Endothelial cell of umbilical vein (primary cell): ENCODE results near the gene UNC5B. TPM values are rescaled to one million over a fixed set of nuclear protein-coding genes. Genes with fewer than 3 reads are reported as not detected.

Source experiments
- BruUV-seq: library from RNA; stranded (reverse); fragments of 400-500 nt; replicated peaks from 2 replicates; lab custom pipeline; 2021; lab: Mats Ljungman, UMichigan
- CTCF ChIA-PET: fragments of 300-600, 350-600 bp; sonication (Branson Sonifier 250); formaldehyde crosslinking; loops from one replicate; lab custom pipeline; 2021; ENCODE audit warnings: antibody characterized with exemption, inconsistent platforms; lab: Charles Lee
- POLR2A ChIA-PET: fragments of 300-600, 350-600 bp; sonication (Branson Sonifier 250); formaldehyde crosslinking; loops from one replicate; lab custom pipeline; 2021; ENCODE audit warnings: antibody characterized with exemption, inconsistent platforms; lab: Charles Lee
- DNase-seq: peaks from one replicate; pipeline ENCODE4 v3.0.0-alpha.2; 2011; ENCODE audit warnings: low read depth, low spot score
- FAIRE-seq: peaks from 2 replicates; lab custom pipeline; 2011; peaks lifted over from hg19 to GRCh38; lab: Jason Lieb, UNC
- H2AFZ ChIP-seq: 2 replicates; pipeline ENCODE4 v1.6.0; 2012; ENCODE audit warnings: low read depth, low read length, control low read depth, inconsistent platforms
- H3K27ac ChIP-seq: 2 replicates; pipeline ENCODE4 v1.5.1; 2011; ENCODE audit warnings: low read depth, mild to moderate bottlenecking, control low read depth, low read length, moderate library complexity; ENCODE audit not compliant: insufficient read depth
- H3K27me3 ChIP-seq, 2 experiments: 2 replicates each; pipeline versions ENCODE4 v1.6.0 to v1.6.1; 2011; ENCODE audit warnings: low read length in 2 of 2, mixed read lengths in 1 of 2; ENCODE audit not compliant: control insufficient read depth in 2 of 2, insufficient read depth in 2 of 2
- H3K36me3 ChIP-seq, 2 experiments: 2 replicates in 1 of 2; 3 replicates in 1 of 2; pipeline ENCODE4 v1.5.1; 2011; ENCODE audit warnings: low read length in 2 of 2, mild to moderate bottlenecking in 1 of 2, moderate library complexity in 1 of 2; ENCODE audit not compliant: control insufficient read depth in 2 of 2, insufficient read depth in 2 of 2; ENCODE audit errors: extremely low read depth in 1 of 2
- H3K4me1 ChIP-seq: 3 replicates; pipeline ENCODE4 v1.5.1; 2011; ENCODE audit warnings: mild to moderate bottlenecking, low read length; ENCODE audit not compliant: control insufficient read depth, insufficient read depth; ENCODE audit errors: extremely low read depth
- H3K4me2 ChIP-seq: 2 replicates; pipeline ENCODE4 v1.6.1; 2011; ENCODE audit warnings: low read length, control low read depth, mixed read lengths; ENCODE audit not compliant: insufficient read depth
- H3K4me3 ChIP-seq, 3 experiments: fragments of 200-600 bp in 1 of 3; sonication (generic), shearing (Covaris generic) in 1 of 3; replicated peaks in 1 of 3; 2 replicates each; pipeline ENCODE4 v1.5.1; 2011 to 2016; ENCODE audit warnings: control low read depth in 3 of 3, low read length in 3 of 3, mild to moderate bottlenecking in 2 of 3, inconsistent platforms in 1 of 3, low read depth in 1 of 3, moderate library complexity in 1 of 3; ENCODE audit not compliant: insufficient read depth in 1 of 3
- H3K79me2 ChIP-seq: 2 replicates; pipeline ENCODE4 v1.6.0; 2012; ENCODE audit warnings: low read length, inconsistent platforms; ENCODE audit not compliant: control insufficient read depth, insufficient read depth
- H3K9ac ChIP-seq: replicated peaks from 2 replicates; pipeline ENCODE3; 2011; ENCODE audit warnings: low read length, control low read depth; ENCODE audit not compliant: insufficient read depth; ENCODE audit errors: extremely low read depth
- H3K9me1 ChIP-seq: replicated peaks from 3 replicates; pipeline ENCODE4 v1.6.0; 2011; ENCODE audit warnings: mild to moderate bottlenecking, low read length; ENCODE audit not compliant: control insufficient read depth, insufficient read depth; ENCODE audit errors: extremely low read depth
- H3K9me3 ChIP-seq: replicated peaks from 2 replicates; pipeline ENCODE4 v1.5.1; 2012; ENCODE audit warnings: low read length, inconsistent platforms; ENCODE audit not compliant: control insufficient read depth, insufficient read depth
- H4K20me1 ChIP-seq: replicated peaks from 2 replicates; pipeline ENCODE3; 2011; ENCODE audit warnings: mild to moderate bottlenecking, low read length; ENCODE audit not compliant: control insufficient read depth, insufficient read depth; ENCODE audit errors: extremely low read depth
- EZH2 ChIP-seq: IDR thresholded peaks from 2 replicates; pipeline ENCODE4 v1.6.1; 2012; ENCODE audit warnings: borderline replicate concordance, low read depth, mild to moderate bottlenecking, moderate library complexity, low read length, inconsistent platforms; ENCODE audit not compliant: severe bottlenecking
- FOS ChIP-seq: IDR thresholded peaks from 2 replicates; pipeline ENCODE4 v1.6.1; 2011; ENCODE audit warnings: mild to moderate bottlenecking, low read length, moderate library complexity, borderline replicate concordance; ENCODE audit not compliant: insufficient read depth
- GATA2 ChIP-seq: IDR thresholded peaks from 2 replicates; pipeline ENCODE4 v1.7.0; 2011; ENCODE audit warnings: low read depth, mild to moderate bottlenecking, moderate library complexity, mixed read lengths, low read length; ENCODE audit not compliant: insufficient read length, insufficient read depth
- JUN ChIP-seq: IDR thresholded peaks from 2 replicates; pipeline ENCODE4 v1.6.1; 2011; ENCODE audit warnings: borderline replicate concordance, low read depth; ENCODE audit not compliant: insufficient read length, insufficient read depth
- MYC ChIP-seq: IDR thresholded peaks from one replicate; pipeline ENCODE4 v1.6.1; 2011; ENCODE audit warnings: mild to moderate bottlenecking, low read depth, low read length
- POLR2A ChIP-seq: IDR thresholded peaks from 2 replicates; pipeline ENCODE4 v1.6.1; 2012; ENCODE audit warnings: low read depth, mild to moderate bottlenecking, control low read depth, low read length
- POLR2AphosphoS5 ChIP-seq: IDR thresholded peaks from 2 replicates; pipeline ENCODE4 v1.6.1; 2012; ENCODE audit warnings: low read depth, mild to moderate bottlenecking, control low read depth, low read length, moderate library complexity; ENCODE audit not compliant: insufficient read depth
- dilution Hi-C: fragments of 300-500 bp; cut with MboI; formaldehyde crosslinking; loops from one replicate; pipeline ENCODE4 v1.15.0; 2019; ENCODE audit warnings: low sequenced_read_pairs; ENCODE audit not compliant: extremely low pct_ligation_motif_present
- intact Hi-C: fragments of 100-400 bp; cut with micrococcal nuclease; formaldehyde crosslinking; loops from one replicate; pipeline ENCODE4 v1.10.0; 2022
- polyA plus RNA-seq, 4 experiments: library from polyadenylated mRNA; depleted of rRNA in 3 of 4; stranded (reverse) in 3 of 4; unstranded in 1 of 4; fragments of >200 nt; gene quantifications; 2 replicates each; pipeline versions ENCODE4 v1.2.1 to v1.2.3, GENCODE V29; 2011 to 2012; ENCODE audit warnings: missing spikeins in 1 of 4
- total RNA-seq: library from RNA; stranded (reverse); gene quantifications from 2 replicates; pipeline ENCODE4 v1.2.3, GENCODE V29; 2021
- TF ChIP-seq, protein P1 (sequence below): IDR thresholded peaks from 2 replicates; pipeline ENCODE4 v1.6.1; 2011; ENCODE audit not compliant: insufficient read depth, insufficient read length
- TF ChIP-seq, protein P2 (sequence below), 2 donors: IDR thresholded peaks; 1 replicate in 1 of 2; 2 replicates in 1 of 2; pipeline ENCODE4 v1.5.1; 2011; ENCODE audit warnings: low read length in 2 of 2, mild to moderate bottlenecking in 2 of 2, moderate library complexity in 2 of 2, control low read depth in 1 of 2, inconsistent platforms in 1 of 2, low read depth in 1 of 2; ENCODE audit not compliant: insufficient read depth in 1 of 2; ENCODE audit errors: extremely low read depth in 1 of 2

The UNC5B gene
- total and polyA plus RNA-seq, 2 donors (not counting 3 experiments of a cell fraction or from before 2014, with no cell fraction given) = 0.39 to 2.5 TPM

DNA sequence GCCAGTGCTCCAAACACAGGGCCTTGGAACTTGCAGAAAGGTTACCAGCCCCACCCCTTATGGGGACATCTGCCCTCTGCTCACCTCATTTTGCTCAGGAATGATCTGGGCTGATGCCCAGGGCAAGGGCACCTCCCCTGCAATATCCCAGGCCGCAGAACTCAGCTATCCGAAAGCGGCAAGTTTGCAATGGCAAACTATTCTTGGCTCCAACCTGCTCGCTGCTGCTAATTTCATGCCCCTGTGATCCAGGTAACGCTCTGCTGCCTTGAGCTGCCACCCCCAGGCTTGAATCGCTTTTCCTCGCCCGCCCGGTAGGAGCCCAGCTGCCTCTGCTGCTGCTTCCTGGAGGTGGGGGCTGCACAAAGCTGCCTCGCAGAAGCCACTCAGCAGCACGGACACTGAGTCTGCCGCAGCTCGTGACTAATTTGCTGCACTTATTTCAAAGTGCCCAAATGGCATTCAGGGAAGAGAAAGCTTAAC lies 124.9 kb downstream of the UNC5B start:
- dilution Hi-C loops (no loop called here), intact Hi-C loops (no loop called here)
- H3K4me1 ChIP-seq = no peaks in the 10 kb centered on the region
- no peak overlapping the region for H3K4me2 ChIP-seq
- no peak overlapping the region for H3K4me3 ChIP-seq
- H3K9me1 ChIP-seq = no peaks in the 10 kb centered on the region
- FAIRE-seq (no peak), DNase-seq (no peak)
- H3K27ac ChIP-seq = no peak overlapping the region
- H3K36me3 ChIP-seq = no peaks in the 10 kb centered on the region
- no peaks in the 10 kb centered on the region for H3K9me3 ChIP-seq
- no peaks in the 10 kb centered on the region for H4K20me1 ChIP-seq
- H2AFZ ChIP-seq = no peak overlapping the region
- H3K9ac ChIP-seq = no peak overlapping the region
- TF ChIP-seq GATA2 = no peak
- TF ChIP-seq POLR2A = no peak
- no peak for TF ChIP-seq FOS
- TF ChIP-seq, protein P1, sequence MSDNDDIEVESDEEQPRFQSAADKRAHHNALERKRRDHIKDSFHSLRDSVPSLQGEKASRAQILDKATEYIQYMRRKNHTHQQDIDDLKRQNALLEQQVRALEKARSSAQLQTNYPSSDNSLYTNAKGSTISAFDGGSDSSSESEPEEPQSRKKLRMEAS = no peak
- TF ChIP-seq, protein P2, sequence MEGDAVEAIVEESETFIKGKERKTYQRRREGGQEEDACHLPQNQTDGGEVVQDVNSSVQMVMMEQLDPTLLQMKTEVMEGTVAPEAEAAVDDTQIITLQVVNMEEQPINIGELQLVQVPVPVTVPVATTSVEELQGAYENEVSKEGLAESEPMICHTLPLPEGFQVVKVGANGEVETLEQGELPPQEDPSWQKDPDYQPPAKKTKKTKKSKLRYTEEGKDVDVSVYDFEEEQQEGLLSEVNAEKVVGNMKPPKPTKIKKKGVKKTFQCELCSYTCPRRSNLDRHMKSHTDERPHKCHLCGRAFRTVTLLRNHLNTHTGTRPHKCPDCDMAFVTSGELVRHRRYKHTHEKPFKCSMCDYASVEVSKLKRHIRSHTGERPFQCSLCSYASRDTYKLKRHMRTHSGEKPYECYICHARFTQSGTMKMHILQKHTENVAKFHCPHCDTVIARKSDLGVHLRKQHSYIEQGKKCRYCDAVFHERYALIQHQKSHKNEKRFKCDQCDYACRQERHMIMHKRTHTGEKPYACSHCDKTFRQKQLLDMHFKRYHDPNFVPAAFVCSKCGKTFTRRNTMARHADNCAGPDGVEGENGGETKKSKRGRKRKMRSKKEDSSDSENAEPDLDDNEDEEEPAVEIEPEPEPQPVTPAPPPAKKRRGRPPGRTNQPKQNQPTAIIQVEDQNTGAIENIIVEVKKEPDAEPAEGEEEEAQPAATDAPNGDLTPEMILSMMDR (IDR thresholded peaks at IDR 0.05; ENCODE audit: extremely low read depth in 1 of 2, insufficient read depth in 1 of 2, low read depth in 1 of 2, low read length in 2 of 2) = no peak
- TF ChIP-seq EZH2 = no peak
- TF ChIP-seq MYC = no peak
- TF ChIP-seq POLR2AphosphoS5 = no peak
- no peak for TF ChIP-seq JUN
- H3K79me2 ChIP-seq = no peaks in the 10 kb centered on the region
- POLR2A ChIA-PET = no interaction called here
- H3K27me3 ChIP-seq = no peaks in the 10 kb centered on the region
- CTCF ChIA-PET = interaction anchor here (0.7 to 1.4 kb wide), 2 partner anchors 18 to 235 kb away, joined by 3 to 4 read pairs; partner anchors contain the start of gene SLC29A3
- BruUV-seq = no TSS peak
